ENCODE results near the gene ST8SIA1.

ST8SIA1 gene

GRCh38 chr12:22146686-22147085 is 187.8 kb downstream of the ST8SIA1 start:
- peak; percentile 15 for DNase-seq

Data from hematopoietic multipotent progenitor cell treated with erythropoietin and hydrocortisone succinate and interleukin-3 and kit ligand, for 4 days (in vitro differentiated cells).